IPS-18c (cell line): Measurements from ENCODE around the gene CTBP2.
"Not testable (repeated sequence)": the region's sequence is repeated elsewhere in the genome, so short reads cannot be mapped to it uniquely, and the experiment has no call there.

Experiments
- H3K4me3 ChIP-seq: 2 replicates; pipeline ENCODE4 v1.7.0; 2013; ENCODE audit warnings: low read depth, mild to moderate bottlenecking, low read length, moderate library complexity; ENCODE audit not compliant: insufficient read depth
- H3K9me3 ChIP-seq: one replicate; pipeline ENCODE4 v1.6.1; 2013; ENCODE audit warnings: mild to moderate bottlenecking, low read length, moderate library complexity; ENCODE audit not compliant: control insufficient read depth, insufficient read depth

The CTBP2 gene

GRCh38 chr10:124988753-124989152 lies 171.6 kb downstream of the CTBP2 start:
- not testable (repeated sequence) for H3K9me3 ChIP-seq, H3K4me3 ChIP-seq

- Histone ChIP-seq H3K9me3 (no peaks in the 10 kb centered on the region), H3K4me3 (no peak overlapping the region)
Observed at GRCh38 chr10:124987788-124988187, 172.6 kb downstream of the CTBP2 start.

GRCh38 chr10:124985162-124985561 lies 175.2 kb downstream of the CTBP2 start:
- Histone ChIP-seq H3K4me3 (no peak overlapping the region), H3K9me3 (no peaks in the 10 kb centered on the region)

- H3K9me3 ChIP-seq, result no peaks in the 10 kb centered on the region
- H3K4me3 ChIP-seq, result no peak overlapping the region
Observed at GRCh38 chr10:124984376-124984775, 176.0 kb downstream of the CTBP2 start.

DNA sequence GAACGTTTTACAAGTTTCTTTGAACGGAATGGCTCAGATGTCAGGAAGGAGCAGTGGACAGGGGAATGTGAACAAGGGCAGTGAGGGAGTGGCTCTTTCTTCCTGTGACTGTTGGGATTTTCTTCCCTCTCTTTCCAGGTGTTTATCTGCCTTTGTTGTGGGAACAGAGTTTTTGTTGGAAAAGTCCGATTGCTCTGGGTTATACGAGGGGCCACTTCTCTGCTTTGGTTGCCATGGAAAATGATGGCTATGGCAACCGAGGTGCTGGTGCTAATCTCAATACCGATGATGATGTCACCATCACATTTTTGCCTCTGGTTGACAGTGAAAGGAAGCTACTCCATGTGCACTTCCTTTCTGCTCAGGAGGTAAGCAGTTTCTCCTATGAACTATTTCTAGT lies 177.0 kb downstream of the CTBP2 start:
- Histone ChIP-seq H3K9me3 (no peaks in the 10 kb centered on the region), H3K4me3 (no peak overlapping the region)

DNA sequence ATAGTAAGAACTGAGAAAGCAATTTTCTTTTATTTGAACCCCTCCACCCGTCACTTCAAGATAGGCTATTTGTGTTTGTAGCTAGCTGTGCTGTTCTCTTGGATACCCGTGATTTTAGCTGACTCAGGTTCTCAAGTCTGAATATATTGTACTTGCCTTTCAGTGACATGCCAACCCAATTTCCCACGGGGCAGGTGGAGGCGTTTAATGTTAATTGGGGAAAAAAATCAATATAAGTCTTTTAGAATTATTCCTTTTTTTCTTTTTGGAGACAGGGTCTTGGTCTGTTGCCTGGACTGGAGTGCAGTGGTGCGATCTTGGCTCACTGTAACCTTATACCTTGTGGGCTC lies 182.0 kb downstream of the CTBP2 start:
- H3K9me3 ChIP-seq, result no peaks in the 10 kb centered on the region
- H3K4me3 ChIP-seq, result no peak overlapping the region

GRCh38 chr10:124977648-124978375 lies 182.6 kb downstream of the CTBP2 start:
- Histone ChIP-seq H3K9me3 (no peaks in the 10 kb centered on the region), H3K4me3 (no peak overlapping the region)

DNA sequence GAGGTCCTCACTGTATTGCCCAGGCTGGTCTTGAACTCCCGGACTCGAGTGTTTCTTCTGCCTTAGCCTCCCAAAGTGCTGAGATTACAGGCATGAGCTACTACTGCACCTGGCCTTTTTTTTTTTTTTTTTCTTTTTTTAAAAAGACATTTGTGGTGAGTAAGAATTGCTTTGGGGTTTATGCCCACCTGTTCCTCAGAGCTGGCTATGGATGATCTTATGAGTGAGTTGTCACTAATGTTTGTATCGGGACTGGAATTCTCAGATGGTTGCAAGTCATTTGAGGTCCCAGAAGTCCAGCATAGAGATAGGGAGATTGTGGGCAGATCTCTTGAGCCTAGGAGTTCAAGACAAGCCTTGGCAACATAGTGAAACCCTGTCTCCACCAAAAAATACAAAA lies 183.2 kb downstream of the CTBP2 start:
- H3K9me3 ChIP-seq, result no peaks in the 10 kb centered on the region
- no peak overlapping the region for H3K4me3 ChIP-seq

DNA sequence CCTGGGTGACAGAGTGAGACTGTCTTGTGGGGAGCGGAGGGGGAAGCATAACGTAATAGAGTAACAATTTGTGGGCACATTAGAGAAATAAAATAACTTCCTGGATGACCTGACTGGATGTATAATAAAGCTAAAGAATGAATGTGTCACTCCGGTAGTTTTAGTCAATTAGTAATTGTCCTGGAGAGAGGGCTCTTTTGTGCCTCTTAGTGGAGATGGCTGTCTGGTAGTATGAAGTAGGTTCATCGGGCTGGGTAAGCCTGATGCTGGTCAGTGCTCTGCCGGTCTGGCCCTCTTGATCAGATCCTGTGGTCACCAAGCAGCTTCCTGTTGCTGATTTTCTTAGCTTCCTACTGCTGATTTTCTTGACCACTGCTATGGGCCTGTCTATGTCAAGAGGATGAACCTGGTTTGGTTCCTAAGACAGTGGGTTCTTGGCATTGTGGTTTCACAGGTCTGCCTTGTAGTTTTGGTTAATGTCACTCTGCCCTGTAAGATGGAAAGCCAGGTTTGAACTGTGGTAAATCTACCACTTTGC lies 184.3 kb downstream of the CTBP2 start:
- Histone ChIP-seq H3K4me3 (no peak overlapping the region), H3K9me3 (no peaks in the 10 kb centered on the region)

DNA sequence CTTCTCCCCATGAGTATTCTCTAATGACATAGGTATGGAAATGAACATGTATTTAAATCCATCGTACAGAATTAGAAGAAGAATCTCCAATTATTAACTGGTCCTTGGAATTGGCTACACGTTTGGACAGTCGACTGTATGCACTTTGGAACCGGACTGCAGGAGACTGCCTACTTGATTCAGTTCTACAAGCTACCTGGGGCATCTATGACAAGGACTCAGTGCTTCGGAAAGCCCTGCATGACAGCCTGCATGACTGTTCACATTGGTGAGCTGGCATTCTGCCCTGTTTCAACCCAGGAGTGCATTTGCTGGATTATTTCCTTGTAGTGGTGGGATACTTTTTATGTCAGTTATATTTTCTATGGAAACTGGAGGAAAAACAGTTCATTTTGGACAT lies 186.2 kb downstream of the CTBP2 start:
- Histone ChIP-seq H3K9me3 (no peaks in the 10 kb centered on the region), H3K4me3 (no peak overlapping the region)

- no peak overlapping the region for H3K4me3 ChIP-seq
- H3K9me3 ChIP-seq, result no peaks in the 10 kb centered on the region
Observed at GRCh38 chr10:124972637-124973036, 187.7 kb downstream of the CTBP2 start.

- Histone ChIP-seq H3K9me3 (no peaks in the 10 kb centered on the region), H3K4me3 (no peak overlapping the region)
Observed at GRCh38 chr10:124971276-124971675, 189.1 kb downstream of the CTBP2 start.

DNA sequence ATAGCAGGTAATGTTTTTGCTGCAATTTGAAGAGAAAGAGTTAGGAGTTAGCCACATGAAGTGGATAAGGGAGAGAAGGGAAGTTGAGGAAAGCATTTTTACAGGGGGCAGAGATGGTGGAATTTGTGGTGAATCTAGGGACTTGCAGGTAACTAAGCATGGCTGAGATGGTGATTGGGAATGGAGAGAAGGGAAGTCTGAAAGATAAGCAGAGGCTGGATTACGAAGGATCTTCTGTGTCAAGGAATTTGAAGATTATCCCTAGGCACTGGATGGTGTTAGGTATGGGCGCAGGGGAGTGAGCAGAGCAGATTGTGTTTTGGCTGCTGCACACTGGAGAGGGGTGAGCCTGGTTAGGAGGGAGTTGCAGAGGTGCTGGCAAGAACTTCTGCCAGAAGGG lies 193.1 kb downstream of the CTBP2 start:
- Histone ChIP-seq H3K4me3 (no peak overlapping the region), H3K9me3 (no peaks in the 10 kb centered on the region)

DNA sequence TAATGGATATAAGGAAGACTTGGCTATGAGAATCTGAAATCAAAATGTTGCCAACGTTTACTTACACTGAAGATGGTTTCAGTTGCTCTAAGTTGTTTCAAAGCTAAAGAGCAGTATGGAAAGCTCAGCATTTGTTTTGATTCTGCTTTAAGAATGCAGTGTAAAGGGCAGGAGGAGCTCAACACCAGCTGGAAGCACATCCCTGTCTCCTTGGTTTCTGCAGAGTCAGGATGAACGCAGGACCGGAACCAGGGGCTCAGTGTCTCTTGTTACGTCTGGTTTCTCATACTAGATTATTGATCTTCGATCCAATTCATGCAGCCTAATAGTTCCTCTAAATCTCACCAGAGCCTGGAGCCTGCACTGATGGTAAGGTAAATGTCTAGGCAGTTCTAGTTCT lies 194.4 kb downstream of the CTBP2 start:
- H3K9me3 ChIP-seq, result no peaks in the 10 kb centered on the region
- H3K4me3 ChIP-seq, result no peak overlapping the region

- Histone ChIP-seq H3K9me3 (no peaks in the 10 kb centered on the region), H3K4me3 (no peak overlapping the region)
Observed at GRCh38 chr10:124963866-124964720, 196.3 kb downstream of the CTBP2 start.

DNA sequence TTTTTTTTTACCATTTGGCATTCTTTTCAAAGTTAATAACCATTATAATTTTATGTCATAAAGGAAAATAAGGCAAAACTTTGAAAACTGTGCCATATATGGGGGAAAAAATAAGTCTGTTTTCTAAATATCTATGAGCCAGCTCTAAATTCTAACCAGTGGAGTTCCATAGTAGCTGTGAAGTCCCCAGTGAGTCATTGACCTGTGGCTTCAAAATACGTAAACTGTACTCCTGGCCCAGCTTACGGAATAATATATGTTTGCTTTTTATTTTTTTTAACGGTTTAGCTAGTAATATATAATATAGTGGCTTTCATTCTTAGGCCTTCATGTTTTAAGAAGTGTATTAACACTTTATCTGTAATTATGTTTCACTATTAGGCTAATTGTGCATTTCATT lies 197.9 kb downstream of the CTBP2 start:
- no peak overlapping the region for H3K4me3 ChIP-seq
- no peaks in the 10 kb centered on the region for H3K9me3 ChIP-seq

DNA sequence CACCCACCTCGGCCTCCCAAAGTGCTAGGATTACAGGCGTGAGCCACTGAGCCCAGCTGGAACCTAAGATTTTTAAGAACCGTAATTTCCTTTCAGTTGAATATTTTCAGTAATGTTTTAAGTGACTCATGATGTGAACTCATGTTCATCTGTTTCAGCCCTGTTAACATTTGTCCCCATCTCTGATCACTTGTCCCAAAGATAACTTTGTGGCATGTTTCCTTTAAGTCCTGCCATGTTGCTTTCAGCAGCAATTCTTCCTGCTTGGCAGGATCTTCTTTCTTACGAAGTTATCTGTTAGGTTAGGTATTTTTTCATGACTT lies 199.2 kb downstream of the CTBP2 start:
- Histone ChIP-seq H3K9me3 (no peaks in the 10 kb centered on the region), H3K4me3 (no peak overlapping the region)

- no peaks in the 10 kb centered on the region for H3K9me3 ChIP-seq
- no peak overlapping the region for H3K4me3 ChIP-seq
Observed at GRCh38 chr10:124959564-124959963, 200.8 kb downstream of the CTBP2 start.
